DND-41 (cell line): Measurements from ENCODE around the gene ZFP36.

Source experiments
- EZH2 ChIP-seq: IDR thresholded peaks from 3 replicates; pipeline ENCODE4 v1.6.1; 2012; ENCODE audit warnings: borderline replicate concordance, low read depth, mild to moderate bottlenecking, moderate library complexity, low read length, inconsistent platforms; ENCODE audit not compliant: severe bottlenecking
- TF ChIP-seq, protein P1 (sequence below): IDR thresholded peaks from 2 replicates; pipeline ENCODE4 v1.5.1; 2012; ENCODE audit warnings: borderline replicate concordance, low read length, moderate library complexity, mild to moderate bottlenecking; ENCODE audit not compliant: poor library complexity, severe bottlenecking; ENCODE audit errors: extremely low read depth

- no peak for TF ChIP-seq EZH2
- TF ChIP-seq, protein P1, sequence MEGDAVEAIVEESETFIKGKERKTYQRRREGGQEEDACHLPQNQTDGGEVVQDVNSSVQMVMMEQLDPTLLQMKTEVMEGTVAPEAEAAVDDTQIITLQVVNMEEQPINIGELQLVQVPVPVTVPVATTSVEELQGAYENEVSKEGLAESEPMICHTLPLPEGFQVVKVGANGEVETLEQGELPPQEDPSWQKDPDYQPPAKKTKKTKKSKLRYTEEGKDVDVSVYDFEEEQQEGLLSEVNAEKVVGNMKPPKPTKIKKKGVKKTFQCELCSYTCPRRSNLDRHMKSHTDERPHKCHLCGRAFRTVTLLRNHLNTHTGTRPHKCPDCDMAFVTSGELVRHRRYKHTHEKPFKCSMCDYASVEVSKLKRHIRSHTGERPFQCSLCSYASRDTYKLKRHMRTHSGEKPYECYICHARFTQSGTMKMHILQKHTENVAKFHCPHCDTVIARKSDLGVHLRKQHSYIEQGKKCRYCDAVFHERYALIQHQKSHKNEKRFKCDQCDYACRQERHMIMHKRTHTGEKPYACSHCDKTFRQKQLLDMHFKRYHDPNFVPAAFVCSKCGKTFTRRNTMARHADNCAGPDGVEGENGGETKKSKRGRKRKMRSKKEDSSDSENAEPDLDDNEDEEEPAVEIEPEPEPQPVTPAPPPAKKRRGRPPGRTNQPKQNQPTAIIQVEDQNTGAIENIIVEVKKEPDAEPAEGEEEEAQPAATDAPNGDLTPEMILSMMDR, result no peak
Measured at GRCh38 chr19:39372047-39372802, 34.4 kb upstream of the ZFP36 start.
